GM18499 (cell line): ENCODE data around the gene FASN.

Experiments
- ATAC-seq: cut with Tn5 transposase; IDR thresholded peaks from one replicate; pipeline ENCODE4 v1.9.1; 2021; ENCODE audit warnings: moderate number of reproducible peaks; ENCODE audit not compliant: insufficient read depth, unreplicated experiment

Gene FASN

GRCh38 chr17:82089723-82090548 lies 8.1 kb downstream of the FASN start:
- no peak for ATAC-seq

DNA sequence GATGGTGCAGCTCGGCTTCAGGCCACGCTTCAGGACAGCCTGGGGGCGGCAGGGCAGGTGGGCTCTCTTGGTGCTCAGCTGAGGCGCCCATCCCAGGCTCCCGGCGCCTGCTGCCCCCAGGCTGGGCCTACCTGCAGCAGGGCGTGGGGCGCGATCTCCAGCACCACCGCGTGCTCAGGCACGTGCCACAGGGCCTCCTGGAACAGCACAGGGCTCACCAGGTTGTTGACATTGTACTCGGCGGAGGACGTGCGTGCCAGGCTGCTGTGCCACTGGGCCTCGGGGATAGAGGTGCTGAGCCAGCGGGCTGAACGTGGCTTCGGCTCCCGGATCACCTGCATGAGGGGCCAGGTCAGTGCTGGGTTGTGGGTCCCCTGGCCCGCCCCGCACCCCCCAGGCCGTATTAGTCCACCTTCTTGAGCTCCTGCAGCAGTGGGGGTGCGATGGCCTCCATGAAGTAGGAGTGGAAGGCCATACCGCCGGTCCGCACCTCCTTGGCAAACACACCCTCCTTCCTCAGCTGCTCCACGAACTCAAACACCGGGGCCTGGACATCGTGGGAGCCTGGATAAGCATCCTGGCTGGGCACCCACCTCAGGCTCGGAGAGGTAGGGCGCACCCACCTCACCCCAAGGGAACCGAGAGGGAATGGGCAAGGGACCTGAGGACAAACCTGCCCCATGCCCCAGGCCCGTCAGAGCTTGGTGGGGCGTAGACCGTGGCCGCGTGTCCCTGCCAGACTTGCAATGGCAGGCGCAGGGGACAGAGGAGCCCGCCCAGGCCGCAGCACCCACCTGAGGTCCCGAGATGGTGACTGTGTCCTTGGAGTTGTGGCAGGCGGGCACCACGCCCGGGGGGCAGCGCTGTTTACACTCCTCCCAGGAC lies 9.0 kb downstream of the FASN start:
- no peak for ATAC-seq

DNA sequence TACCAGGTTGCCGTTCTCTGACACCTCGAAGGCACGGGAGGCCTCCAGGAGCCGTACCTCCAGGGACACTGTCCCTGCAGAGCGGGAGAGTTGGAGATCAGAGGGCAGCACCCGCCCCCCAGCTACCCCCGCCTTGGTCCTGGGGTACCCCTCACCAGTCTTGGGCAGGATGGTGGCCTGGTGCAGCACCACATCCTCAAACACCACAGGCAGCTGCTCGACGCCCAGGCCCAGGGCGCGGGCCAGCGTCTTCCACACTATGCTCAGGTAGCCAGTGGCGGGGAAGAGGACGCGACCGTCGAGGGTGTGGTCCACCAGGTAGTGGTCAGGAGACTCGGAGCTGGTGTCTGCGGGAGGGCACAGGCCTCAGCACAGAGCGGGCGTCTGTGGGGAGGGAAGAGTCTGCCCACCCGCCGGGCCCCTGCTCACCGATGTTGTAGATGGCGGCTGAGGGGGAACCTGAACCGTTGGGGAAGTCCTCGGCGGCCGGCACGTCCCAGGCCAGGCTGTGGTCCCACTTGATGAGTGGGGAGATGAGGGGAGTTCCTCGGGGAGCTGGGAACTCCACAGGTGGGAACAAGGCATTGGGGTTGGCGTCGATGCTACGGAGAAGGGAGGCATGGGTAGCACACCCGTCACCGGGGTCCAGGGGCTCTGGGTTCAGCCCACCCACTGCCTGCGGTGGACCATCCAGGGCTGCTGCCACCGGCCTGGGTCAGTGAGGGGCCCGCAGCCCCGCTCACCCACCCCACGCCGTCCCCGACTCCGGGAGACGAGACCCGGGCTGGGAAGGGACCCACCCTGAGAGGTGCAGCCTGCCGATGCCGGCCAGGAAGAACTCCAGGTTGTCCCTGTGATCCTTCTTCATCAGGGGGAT lies 9.8 kb downstream of the FASN start:
- ATAC-seq, result no peak

DNA sequence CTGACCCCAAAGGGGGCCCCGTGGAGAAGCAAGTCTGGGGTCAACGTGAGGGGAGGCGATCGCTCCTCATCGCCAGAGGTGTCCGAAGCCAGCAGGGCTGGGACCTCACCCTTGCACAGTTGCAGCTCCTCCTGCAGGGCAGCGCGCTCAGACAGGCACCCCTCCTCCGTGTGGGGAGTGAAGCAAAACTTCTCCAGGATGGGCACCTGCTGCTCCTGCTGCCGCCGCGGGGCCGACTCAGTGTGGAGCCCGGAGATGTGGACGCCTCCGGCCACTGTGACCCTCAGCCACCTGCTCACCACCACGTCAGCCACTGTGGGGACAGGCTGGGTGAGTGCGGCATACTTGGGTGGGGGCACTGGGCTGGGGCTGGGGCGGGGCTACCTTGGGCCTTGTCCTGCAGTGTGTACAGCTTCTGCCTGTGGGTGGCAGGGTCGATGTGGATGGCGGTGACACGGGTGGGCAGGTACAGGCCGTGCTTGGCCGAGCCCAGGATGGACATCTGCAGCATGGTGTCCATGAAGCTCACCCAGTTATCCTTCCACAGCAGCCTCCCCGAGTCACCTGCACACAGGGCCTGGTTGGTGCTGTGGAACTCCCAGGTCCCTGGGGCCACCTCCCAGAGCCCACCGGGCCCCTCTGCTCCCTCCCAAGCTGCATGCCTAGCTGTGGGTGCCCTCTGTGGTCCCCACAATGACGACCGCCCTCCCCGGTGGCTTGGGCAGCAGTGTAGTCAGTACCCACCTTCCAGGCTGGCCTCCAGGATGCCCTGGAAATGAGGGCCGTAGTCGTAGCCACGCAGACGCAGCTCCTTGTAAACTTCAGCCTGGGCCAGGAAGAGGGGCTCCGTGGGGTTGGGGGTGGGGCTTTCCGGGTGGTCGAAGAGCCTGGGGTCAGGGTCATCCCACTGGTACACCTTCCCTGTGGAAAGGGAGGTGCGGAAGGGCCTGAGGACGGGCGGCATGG lies 10.8 kb downstream of the FASN start:
- no peak for ATAC-seq

GRCh38 chr17:82085931-82086764 lies 11.9 kb downstream of the FASN start:
- no peak for ATAC-seq

DNA sequence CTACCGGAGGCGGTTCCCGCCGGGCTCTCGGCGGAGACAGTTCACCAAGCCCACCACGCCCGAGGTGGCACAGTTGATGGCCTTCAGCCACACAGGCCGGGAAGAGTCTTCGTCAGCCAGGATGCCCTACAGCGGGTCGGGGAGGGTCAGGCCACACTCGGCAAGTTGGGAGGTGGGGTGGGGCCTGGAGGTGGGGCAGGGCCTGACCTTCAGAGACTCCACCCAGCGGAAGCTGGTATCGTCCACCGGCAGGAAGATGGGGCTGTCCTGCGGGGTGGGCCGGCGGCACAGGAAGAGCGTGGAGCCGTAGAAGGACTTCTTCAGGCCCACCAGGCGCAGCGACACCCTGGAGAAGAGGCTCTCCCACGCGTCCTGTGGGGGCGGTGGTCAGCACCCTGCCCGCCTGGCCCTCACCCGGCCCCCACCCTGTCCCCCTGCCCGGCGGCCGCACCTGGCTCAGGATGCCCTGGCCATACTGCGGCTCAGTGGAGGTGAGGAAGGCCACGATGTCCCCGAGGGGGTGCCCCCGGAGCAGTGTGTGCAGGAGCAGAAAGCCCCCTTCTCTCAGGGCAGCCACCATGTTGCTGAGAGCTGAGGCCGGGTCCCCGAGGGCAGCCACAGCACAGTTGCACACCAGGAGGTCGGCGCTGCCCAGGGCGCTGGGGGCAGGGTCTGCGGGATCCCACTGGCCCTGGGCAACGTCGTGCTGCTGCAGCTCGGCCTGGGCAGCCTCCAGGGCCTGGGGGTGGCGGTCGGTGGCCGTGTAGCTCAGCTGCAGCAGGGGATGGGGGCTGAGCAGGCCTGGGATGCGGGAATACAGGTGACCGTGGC lies 12.8 kb downstream of the FASN start:
- ATAC-seq, result no peak

DNA sequence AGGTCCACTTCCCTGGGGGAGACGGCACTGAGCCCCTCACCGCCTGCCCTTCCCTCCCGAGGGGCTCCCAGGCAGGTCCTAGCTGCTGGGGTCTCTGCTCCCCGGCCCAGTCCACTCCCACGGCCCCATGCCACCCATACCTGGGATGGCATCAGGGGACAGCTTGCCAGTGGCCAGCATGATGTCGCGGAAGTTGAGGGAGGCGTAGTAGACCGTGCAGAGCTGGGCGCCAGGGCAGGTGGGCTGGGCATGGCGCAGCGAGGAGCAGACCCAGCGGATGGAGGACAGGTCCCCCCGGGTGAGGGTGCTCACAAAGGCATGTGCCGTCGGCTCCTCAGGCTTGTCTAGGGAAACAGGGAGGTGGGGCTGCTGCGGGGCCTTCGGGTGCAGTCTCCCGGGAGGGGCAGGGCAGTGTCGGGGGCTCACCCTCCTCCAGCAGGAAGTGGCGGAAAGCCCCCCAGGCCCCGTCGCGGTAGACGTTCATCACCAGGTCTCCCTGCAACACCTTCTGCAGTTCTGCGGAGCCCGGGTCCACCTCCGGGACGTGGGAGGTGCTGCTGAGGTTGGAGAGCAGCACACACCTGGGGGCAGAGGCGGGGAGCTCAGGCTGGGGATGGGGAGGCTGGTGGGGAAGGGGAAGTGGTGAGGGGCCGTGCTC lies 13.5 kb downstream of the FASN start:
- ATAC-seq, result no peak

- no peak for ATAC-seq
These were observed 14.3 kb downstream of the FASN start for GRCh38 chr17:82083533-82084359.

- ATAC-seq, result no peak
These were observed 15.0 kb downstream of the FASN start for GRCh38 chr17:82083009-82083408.

GRCh38 chr17:82082456-82082855 lies 15.6 kb downstream of the FASN start:
- no peak for ATAC-seq

DNA sequence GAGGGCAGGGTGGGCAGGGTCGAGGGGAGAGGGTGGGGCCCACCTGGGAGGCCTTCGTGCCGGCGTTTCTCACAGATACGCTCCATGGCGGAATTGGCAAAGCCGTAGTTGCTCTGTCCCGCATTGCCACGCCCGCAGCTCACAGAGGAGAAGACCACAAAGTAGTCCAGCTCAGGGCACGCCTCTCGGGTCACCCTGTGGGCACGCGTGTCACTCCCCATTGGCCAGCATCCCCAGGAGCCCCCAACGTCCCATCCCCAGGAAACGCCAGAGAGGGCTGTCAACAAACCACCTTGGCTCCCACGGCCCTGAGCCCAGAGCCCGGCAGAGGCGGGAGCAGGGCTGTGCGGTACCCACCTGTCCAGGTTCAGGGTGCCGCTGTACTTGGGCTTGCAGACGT lies 16.1 kb downstream of the FASN start:
- ATAC-seq, result no peak

- no peak for ATAC-seq
These were observed 16.5 kb downstream of the FASN start for GRCh38 chr17:82081546-82081945.

- no peak for ATAC-seq
These were observed 17.1 kb downstream of the FASN start for GRCh38 chr17:82080789-82081464.

GRCh38 chr17:82080048-82080788 lies 17.8 kb downstream of the FASN start:
- ATAC-seq, result no peak
